Hair follicle dermal papilla cell (primary cell): ENCODE measurements around the gene TENM3. TPM values are rescaled to one million over a fixed set of nuclear protein-coding genes. Genes with fewer than 3 reads are reported as not detected.

Source experiments
- small RNA-seq: library from RNA; depleted of rRNA; stranded (forward); fragments of <200 nt; gene quantifications from one replicate; pipeline ENCODE3, GENCODE V24; 2012
- total RNA-seq: library from RNA; depleted of rRNA; stranded (reverse); fragments of >200 nt; gene quantifications from 2 replicates; pipeline ENCODE4 v1.2.3, GENCODE V29; 2012

The TENM3 gene
- 18.2 and 28.4 TPM in 2 replicates for total RNA-seq

DNA sequence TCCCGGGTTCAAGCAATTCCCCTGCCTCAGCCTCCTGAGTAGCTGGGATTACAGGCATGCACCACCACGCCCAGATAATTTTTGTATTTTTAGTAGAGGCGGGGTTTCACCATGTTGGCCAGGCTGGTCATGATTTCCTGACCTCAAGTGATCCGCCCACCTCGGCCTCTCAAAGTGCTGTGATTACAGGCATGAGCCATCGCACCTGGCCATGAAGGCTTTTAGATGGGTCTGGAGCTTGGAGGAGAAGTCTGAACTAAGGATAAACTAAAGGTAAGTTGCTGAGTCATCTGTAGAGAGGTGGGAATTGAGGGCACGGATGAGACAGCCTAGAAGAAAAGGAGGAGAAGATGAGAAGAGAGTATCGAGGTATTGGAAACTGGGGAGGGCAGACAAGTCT is at the start of gene TENM3:
TSS of gene TENM3 (plus strand) at position 199 of the 400 bp plus-strand sequence. CDS start 80,619 bp downstream, outside the sequence.

Small RNA genes within 50 kb of the gene (small RNA-seq; reads per million reads assigned to genes)
- not detected for gene RN7SKP67
- 0.27 reads per million for gene RNU2-34P
